HG02852 (cell line): ENCODE data around the gene GAREM2.
"Not testable (repeated sequence)": the region's sequence is repeated elsewhere in the genome, so short reads cannot be mapped to it uniquely, and the experiment has no call there.

Source experiments
- ATAC-seq: cut with Tn5 transposase; IDR thresholded peaks from one replicate; pipeline ENCODE4 v1.9.1; 2021; ENCODE audit warnings: mild to moderate bottlenecking, moderate library complexity; ENCODE audit not compliant: unreplicated experiment

The GAREM2 gene

DNA sequence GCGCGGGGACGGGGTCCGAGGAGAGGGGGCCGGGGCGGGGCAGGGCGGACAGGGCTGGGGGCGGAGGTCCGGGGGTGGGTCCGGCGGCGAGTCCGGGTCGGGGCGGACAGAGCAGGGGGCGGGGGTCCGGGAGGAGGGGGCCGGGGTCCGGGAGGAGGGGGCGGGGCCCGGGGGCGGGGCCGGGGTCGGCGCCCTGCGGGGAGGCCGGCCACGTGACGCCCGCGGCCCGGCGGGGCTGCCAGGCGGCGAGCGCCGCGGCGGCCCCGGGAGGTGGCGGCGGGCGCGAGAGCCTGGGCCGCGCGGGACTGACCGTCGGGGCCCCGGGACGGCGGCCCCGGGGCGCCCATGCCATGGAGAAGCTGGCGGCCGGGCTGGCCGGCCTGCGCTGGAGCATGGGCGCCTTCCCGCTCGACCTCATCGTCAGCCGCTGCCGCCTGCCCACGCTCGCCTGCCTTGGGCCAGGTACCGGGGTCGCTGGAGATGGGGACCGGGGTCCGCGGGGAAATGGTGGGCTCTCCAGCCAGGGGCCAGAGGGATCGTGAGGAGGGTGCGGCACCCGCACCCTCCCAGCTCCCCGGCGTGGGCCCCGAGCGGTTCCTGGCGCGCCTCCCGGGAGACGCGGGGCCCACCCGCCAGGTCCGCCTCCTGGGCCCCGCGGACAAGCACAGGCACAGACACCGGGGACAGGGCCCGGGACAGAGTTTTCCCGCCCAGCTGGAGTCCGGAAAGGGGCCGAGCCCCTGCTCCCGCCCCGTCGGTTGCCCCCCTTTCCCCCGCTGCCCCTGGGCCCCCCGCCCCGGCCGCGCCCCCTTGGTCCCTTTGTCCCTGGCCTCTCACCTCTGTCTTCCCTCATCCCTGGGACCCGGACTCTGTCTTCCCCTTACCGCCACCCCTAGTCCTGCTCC lies at the start of gene GAREM2:
Gene GAREM2, plus strand, starts transcription at position 218 of the 905 bp plus-strand sequence. Its CDS starts 133 bp downstream, at position 351.
- ATAC-seq, result no peak

- no peak for ATAC-seq
These were observed 49.5 kb upstream of the GAREM2 start for GRCh38 chr2:26123426-26123825.

DNA sequence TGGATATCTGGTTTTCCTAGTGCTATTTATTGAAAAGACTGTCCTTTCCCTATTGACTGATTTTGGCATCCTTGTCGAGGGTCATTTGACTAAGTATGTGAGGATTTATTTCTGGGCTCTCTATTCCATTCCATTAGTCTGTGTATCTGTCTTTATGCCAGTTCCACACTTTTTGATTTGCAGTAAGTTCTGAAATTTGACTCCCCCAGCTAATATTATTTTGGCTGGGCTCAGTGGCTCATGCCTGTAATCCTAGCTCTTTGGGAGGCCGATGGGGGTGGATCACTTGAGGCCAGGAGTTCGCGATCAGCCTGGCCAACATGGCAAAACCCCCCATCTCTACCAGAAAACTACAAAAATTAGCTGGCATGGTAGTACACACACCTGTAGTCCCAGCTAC lies 46.8 kb upstream of the GAREM2 start:
- no peak for ATAC-seq

- no peak for ATAC-seq
These were observed 44.7 kb upstream of the GAREM2 start for GRCh38 chr2:26128176-26128575.

DNA sequence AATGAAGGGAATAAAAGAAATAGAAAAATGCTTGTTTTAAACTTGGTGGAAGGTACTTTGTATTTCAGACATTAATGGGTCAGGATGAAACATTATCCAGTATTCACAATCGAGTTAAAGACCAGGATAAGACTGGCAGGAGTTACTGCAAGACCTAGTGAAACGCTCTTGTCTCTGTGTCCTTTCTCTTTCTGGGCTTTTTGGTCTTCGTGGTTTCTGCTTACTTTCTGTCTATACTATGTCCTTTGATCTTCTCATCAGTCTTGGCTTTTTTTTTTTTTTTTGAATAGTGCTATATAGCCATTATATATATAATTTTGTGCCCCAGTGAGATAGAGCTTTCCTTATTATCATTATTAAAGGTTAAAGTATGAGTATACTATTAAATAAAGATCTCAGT lies 42.1 kb upstream of the GAREM2 start:
- ATAC-seq, result no peak

GRCh38 chr2:26136451-26136850 lies 36.4 kb upstream of the GAREM2 start:
- no peak for ATAC-seq

GRCh38 chr2:26139269-26140183 lies 33.4 kb upstream of the GAREM2 start:
- no peak for ATAC-seq

DNA sequence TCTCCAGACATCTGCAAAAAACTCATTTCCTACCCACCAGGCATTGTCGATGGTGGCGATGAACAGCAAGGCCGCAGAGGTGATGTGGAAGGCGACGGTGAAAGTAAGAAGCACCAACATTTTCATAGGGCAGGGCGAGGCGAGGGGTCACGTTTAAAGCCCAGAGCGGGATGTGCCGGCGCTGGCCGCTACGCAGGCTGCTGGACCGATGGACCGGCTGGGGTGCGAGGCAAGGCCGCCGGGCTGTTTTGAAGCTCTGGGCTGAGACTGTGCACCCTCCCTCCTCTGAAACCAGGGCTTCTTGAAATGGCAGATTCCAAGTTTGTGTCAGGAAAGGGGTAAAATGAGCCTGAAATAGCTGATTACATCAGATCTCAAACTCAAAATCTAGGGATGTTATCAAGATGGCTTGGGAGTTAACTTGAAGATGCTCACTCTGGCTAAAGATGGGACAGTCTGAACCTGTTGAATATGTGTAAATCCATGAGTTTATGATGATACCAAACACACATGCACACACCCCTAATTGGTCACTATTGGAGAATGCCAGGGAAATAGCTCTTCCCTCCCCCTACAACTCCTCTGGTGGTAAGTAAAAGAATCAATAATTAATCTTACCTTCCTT lies 31.6 kb upstream of the GAREM2 start:
- no peak for ATAC-seq

- no peak for ATAC-seq
These were observed 28.9 kb upstream of the GAREM2 start for GRCh38 chr2:26144031-26144430.

DNA sequence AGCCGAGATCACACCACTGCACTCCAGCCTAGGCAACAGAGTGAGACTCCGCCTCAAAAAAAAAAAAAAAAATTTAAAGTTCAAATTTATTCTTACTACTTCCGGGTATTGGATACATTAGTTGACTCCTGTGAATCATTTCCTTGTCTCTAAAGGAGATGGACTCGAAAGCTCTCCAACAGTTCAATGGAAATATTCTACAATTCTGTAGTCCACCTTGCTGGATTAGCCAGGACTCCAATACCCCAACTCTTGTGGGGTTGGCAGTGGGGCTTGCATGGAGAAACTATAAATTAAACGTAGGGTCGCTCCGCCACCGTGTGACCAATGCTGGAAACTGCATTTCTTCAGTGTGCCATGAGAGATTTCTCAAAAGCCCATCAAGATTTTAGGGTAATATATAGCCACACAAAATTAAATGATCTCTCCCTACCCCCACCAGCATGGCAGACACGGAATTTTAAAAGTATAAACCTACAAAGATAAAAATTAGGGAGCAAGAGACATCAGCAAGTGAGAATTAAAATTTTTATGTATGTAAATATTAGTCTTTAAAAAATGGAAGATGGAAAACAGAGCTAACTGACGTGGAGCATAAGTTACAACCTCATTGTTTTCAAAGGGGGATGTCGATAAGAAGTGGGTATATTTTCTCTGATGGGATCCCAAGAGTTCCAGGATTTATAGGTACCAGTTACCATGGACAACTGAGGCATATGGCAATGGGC lies 27.8 kb upstream of the GAREM2 start:
- no peak for ATAC-seq

DNA sequence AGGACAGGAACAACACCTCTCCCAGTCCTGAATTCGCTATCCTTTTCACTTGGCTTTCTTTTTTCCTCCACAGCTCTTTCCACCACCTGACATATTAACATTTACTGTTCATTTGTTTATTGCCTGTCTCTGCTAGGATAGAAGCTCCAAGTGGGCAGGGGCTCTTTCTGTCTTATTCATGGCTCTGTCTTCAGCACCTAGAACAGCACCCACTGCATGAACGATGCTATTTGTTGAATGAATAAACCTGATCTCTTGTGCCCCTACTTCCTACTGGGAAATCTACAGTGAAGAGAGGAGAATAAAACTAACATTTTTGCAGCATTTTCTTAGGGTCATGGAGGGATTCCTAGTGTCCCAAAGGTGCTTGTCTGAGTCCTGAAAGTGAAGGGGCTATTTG lies 24.4 kb upstream of the GAREM2 start:
- ATAC-seq, result no peak

DNA sequence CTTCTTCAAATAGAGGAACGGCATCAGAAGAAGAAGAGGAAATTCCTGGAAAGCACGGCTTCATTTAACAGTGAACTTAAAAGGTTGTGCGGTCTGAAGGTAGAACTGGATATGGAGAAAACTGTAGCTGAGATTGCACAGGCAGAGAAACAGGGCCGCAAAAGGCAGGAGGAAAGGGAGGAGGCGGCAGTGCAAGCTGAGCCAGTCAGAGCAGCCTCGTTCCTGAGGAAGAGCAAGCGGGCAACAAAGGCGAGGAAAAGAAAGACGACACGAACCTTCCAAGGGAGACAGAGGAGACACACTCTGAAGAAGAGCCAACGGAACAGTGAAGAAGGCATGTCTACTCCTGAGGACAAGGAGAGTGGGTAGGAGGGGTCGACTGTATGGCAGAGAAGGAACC lies 22.6 kb upstream of the GAREM2 start:
- ATAC-seq, result no peak

DNA sequence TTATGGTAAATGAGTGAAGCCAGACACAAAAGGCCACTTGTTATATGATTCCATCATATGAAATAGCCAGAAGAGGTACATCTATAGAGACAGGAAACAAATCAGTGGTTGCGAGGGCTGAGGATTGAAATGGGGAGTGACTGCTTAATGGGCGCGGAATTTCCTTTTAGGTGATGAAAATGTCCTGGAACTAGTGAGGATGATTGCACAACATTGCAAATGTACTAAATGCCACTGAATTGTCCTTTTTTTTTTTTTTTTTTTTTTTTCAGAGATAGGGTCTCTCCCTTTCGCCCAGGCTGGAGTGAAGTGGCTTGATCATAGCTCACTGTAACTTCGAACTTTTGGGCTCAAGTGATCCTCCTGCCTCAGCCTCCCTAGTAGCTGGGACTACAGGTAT lies 15.3 kb upstream of the GAREM2 start:
- ATAC-seq, result no peak

- no peak for ATAC-seq
These were observed 11.0 kb upstream of the GAREM2 start for GRCh38 chr2:26161926-26162325.

DNA sequence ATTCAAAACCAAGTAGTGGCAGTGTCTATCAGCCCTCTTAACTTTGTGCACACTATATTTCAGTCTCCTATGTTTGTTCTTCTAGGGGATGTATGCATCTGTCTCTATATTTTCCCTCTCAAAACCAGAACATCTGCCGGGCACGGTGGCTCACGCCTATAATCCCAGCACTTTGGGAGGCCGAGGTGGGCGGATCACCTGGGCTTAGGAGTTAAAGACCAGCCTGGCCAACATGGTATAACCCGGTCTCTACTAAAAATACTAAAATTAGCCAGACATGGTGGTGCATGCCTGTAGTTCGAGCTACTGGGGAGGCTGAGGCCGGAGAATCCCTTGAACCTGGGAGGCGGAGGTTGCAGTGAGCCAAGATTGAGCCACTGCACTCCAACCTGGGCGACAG lies 9.9 kb upstream of the GAREM2 start:
- no peak for ATAC-seq

- ATAC-seq, result no peak
These were observed 8.7 kb upstream of the GAREM2 start for GRCh38 chr2:26164231-26164630.

DNA sequence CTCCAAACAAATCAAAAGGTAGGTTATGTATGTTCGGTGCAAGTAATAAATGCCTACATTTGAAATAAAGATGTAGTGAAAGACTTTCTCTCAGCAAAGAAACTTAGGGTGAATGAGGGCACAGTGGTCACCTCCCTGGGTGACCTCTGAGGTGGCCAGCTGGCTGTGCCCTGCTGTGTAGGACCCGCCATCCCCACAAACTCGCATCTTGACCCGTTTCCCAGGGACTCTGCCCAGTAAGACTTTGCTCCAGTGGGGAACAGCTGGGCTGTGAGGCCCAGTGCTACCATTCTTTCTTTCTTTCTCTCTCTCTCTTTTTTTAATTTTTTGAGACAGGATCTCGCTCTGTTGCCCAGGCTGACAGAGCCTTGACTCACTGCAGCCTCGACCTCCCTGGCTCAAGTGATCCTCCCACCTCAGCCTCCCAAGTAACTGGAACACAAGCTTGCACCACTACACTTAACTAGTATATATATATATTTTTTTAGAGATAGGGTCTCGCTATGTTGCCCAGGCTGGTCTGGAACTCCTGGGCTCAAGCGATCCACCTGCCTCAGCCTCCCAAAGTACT lies 8.2 kb upstream of the GAREM2 start:
- ATAC-seq, result no peak

DNA sequence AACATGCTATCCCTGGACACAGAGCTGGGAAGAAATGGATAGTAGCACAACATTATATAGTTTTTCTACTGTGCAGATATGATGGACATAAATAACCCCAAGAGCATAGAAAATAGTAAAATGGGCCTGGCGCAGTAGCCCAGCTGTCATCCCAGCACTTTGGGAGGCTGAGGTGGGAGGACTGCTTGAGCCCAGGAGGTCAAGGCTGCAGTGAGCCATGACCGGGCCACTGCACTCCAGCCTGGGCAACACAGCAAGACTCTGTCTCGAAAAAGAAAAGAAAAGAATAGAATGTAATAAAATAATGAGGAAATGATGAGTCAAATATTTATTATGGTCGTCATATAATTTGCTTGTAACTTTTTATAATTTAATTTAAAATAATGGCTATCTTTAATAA lies 7.5 kb upstream of the GAREM2 start:
- no peak for ATAC-seq

GRCh38 chr2:26166541-26166940 lies 6.3 kb upstream of the GAREM2 start:
- ATAC-seq, result not testable (repeated sequence)

DNA sequence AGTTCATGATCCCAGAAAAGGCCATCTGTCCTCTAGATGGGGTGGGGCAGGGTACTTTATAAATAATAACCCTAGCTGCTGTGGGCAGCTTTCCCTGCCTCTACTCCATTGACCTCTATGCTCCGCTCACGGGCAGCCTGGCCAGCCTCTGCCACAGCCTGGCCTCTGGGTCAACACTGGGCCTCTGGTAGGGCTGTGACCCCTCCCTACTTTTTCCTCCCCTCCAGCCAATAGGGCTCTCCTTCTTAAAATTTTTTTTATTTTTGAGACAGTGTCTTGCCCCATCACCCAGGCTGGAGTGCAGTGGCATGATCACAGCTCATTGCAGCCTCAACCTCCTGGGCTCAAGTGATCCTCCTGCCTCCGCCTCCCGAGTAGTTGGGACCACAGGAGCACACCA lies 4.1 kb upstream of the GAREM2 start:
- no peak for ATAC-seq
